Prostate gland (tissue), 2 donors: ENCODE data around the gene ADAMTS12. TPM values are rescaled to one million over a fixed set of nuclear protein-coding genes. Genes with fewer than 3 reads are reported as not detected.

Source experiments
- DNase-seq: peaks from one replicate; pipeline ENCODE4 v3.0.0-alpha.2; 2019; ENCODE audit warnings: low spot score
- H3K27ac ChIP-seq, 2 donors: fragments of 200-600 bp; sonication (generic); 2 replicates each; pipeline ENCODE4 v1.5.1; 2017 to 2019
- H3K27me3 ChIP-seq: fragments of 200-600 bp; sonication (generic); replicated peaks from 2 replicates; pipeline ENCODE4 v1.5.1; 2019; ENCODE audit not compliant: insufficient read depth
- H3K36me3 ChIP-seq, 2 donors: fragments of 200-600 bp; sonication (generic); 1 replicate in 1 of 2; 2 replicates in 1 of 2; pipeline versions ENCODE4 v1.5.1 to v1.8.1; 2017 to 2019
- H3K4me1 ChIP-seq: fragments of 200-600 bp; sonication (generic); replicated peaks from 2 replicates; pipeline ENCODE4 v1.5.1; 2019
- H3K4me3 ChIP-seq, 2 donors: fragments of 200-600 bp; sonication (generic); 2 replicates each; pipeline ENCODE4 v1.5.1; 2017 to 2019
- H3K9me3 ChIP-seq: fragments of 200-600 bp; sonication (generic); 2 replicates; pipeline ENCODE4 v1.5.1; 2017
- CTCF ChIP-seq, 4 experiments: fragments of 200-600 bp in 2 of 4; fragments of 450-650 bp in 2 of 4; sonication (generic) in 2 of 4; IDR thresholded peaks; 1 replicate in 3 of 4; 2 replicates in 1 of 4; pipeline ENCODE4 v1.5.1; 2016 to 2019; ENCODE audit warnings: antibody characterized with exemption in 4 of 4, mild to moderate bottlenecking in 2 of 4, moderate library complexity in 2 of 4
- POLR2A ChIP-seq: fragments of 450-650 bp; IDR thresholded peaks from one replicate; pipeline ENCODE4 v1.6.1; 2016; ENCODE audit warnings: antibody characterized with exemption, mild to moderate bottlenecking
- POLR2AphosphoS5 ChIP-seq: sonication (generic); formaldehyde crosslinking; IDR thresholded peaks from one replicate; pipeline ENCODE4 v1.6.1; 2017; ENCODE audit warnings: antibody characterized with exemption
- WGBS: methylation state at CpG from one replicate; pipeline ENCODE4 v1.1.5; 2018; 5-methylcytosine and 5-hydroxymethylcytosine counted together
- intact Hi-C: fragments of 100-400 bp; cut with DNase I; formaldehyde crosslinking; loops from one replicate; pipeline ENCODE4 v1.14.2; 2022
- total RNA-seq, 2 donors: library from RNA; depleted of rRNA; stranded (reverse); fragments of >200 nt; gene quantifications; one replicate each; pipeline ENCODE4 v1.1.0, GENCODE V29; 2016

ADAMTS12 gene
- total RNA-seq, 2 donors from 2014 or later, result 0.09 to 3.7 TPM

GRCh38 chr5:33688066-33688465, 203.7 kb downstream of the ADAMTS12 start:
- Histone ChIP-seq H3K4me1 (no peaks in the 10 kb centered on the region), H3K27me3 (no peaks in the 10 kb centered on the region), H3K36me3 (no peaks in the 10 kb centered on the region), H3K9me3 (no peaks in the 10 kb centered on the region), H3K4me3 (no peak overlapping the region), H3K27ac (no peak overlapping the region)
- intact Hi-C loops, result no loop called here
- WGBS, result 79% methylated on average over 3 of the region's 3 CpGs
- DNase-seq, result no peak
- TF ChIP-seq POLR2AphosphoS5, result no peak
- TF ChIP-seq POLR2A, result no peak
- TF ChIP-seq CTCF (IDR thresholded peaks at IDR 0.05), result no peak

DNA sequence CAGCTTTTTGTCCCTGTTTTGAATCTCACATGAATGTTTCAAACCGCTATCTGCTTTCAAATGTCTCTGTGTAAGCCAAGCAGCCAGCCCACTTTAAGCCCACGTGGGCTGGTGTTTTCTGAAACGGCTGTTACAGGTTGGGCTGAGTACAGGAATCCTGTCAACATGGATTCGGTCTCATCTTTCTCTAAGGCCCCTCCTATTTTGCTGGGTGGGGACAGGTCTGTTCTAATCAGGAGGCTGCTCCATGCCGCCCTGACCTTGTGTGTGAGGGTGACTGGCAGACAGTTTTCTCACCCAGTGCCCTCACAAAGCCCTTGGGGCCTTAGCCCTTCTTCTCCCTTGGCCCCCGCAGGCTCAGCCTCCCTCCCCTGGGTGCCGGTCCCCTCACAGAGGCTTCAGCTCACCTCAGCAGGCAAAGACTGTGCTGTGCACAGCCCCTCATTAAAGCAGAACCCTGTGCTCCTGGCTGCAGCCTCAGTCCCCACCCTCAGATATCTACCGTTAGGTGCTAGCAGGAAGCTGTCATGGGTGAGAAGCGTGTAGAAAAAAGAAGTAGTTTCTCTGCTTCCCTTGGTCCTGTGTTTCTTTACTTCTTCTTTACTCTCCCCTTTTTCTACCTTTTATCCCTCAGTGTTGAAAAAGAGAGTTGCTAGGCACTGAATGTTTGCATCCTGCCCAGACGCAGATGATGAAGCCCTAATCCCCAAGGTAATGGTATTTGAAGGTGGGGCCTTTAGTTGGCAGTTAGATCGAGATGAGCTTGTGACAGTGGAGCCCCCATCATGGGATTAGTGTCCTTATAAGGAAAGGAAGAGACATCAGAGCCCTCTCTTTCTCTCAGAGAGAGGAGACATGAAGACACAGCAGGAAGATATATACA, 205.7 kb downstream of the ADAMTS12 start:
- no peak overlapping the region for H3K27ac ChIP-seq
- DNase-seq, result no peak
- TF ChIP-seq POLR2A (no peak), CTCF (IDR thresholded peaks at IDR 0.05) (no peak), POLR2AphosphoS5 (no peak)
- 62% methylated on average over 11 of the region's 11 CpGs for WGBS
- H3K36me3 ChIP-seq, result no peaks in the 10 kb centered on the region
- no peaks in the 10 kb centered on the region for H3K9me3 ChIP-seq
- H3K27me3 ChIP-seq, result no peaks in the 10 kb centered on the region
- no peak overlapping the region for H3K4me3 ChIP-seq
- intact Hi-C loops, result no loop called here
- no peaks in the 10 kb centered on the region for H3K4me1 ChIP-seq

DNA sequence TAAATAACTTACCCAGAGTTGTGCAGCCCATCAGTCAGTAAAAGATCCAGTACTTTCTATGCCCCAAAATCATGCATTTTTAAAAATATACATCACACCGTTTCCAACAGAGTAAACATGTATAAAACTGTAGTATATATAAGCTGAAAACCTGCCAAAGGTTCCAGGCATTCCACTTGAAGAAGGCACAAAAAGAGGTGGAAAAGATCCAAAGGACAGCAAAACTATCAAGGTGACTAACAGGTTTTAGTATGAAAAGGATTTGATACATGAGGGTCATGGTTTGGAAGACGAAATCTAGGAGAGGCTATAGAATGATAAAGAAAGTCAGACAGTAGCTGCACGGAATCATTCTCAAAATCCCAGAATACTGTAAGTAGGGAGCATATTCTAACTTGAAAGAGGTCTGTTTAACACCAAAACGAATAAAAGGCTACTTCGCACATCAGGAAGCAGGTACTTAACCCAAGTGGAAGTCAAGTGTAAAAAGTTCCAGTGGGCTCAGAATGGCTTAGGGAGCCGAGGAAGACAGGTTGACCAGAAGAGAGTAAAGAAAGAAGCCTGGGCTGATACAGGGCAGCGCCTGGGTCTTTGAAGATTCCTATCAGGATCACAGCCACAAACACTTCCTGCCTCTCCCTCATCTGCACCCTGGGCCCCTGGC, 207.2 kb downstream of the ADAMTS12 start:
- Histone ChIP-seq H3K36me3 (no peaks in the 10 kb centered on the region), H3K4me1 (no peaks in the 10 kb centered on the region), H3K27me3 (no peaks in the 10 kb centered on the region), H3K4me3 (no peak overlapping the region), H3K27ac (no peak overlapping the region), H3K9me3 (no peaks in the 10 kb centered on the region)
- 72% methylated on average over 7 of the region's 7 CpGs for WGBS
- no peak for DNase-seq
- no peak for TF ChIP-seq POLR2AphosphoS5
- no peak for TF ChIP-seq CTCF (IDR thresholded peaks at IDR 0.05)
- no peak for TF ChIP-seq POLR2A
- intact Hi-C loops, result no loop called here

DNA sequence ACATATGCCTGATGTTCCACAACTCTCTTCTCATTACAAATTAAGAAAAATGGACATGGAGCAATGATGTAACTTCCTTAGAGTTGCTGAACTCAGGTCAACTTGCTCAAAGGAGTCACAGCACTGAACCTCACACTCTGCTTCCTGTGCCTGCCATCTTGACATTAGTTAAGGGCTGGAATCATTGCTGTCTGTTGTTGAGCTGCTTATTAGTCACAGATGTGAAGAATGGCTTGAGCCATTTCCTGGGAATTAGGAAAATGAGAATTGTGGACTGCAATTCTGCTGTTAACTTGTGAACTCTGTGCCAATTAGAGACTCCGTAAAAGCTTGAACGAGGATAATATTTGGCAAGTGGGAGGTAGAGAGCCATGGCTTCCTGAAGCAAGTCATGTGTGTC, 212.0 kb downstream of the ADAMTS12 start:
- TF ChIP-seq CTCF (IDR thresholded peaks at IDR 0.05), result no peak
- no peak for TF ChIP-seq POLR2A
- TF ChIP-seq POLR2AphosphoS5, result no peak
- Histone ChIP-seq H3K9me3 (no peaks in the 10 kb centered on the region), H3K4me3 (no peak overlapping the region), H3K4me1 (no peaks in the 10 kb centered on the region), H3K27ac (no peak overlapping the region), H3K27me3 (no peaks in the 10 kb centered on the region), H3K36me3 (no peaks in the 10 kb centered on the region)
- intact Hi-C loops, result no loop called here
- no peak for DNase-seq
- WGBS, result 65% methylated on average over 2 of the region's 2 CpGs
